ENCODE results near the gene NF1.

DNA sequence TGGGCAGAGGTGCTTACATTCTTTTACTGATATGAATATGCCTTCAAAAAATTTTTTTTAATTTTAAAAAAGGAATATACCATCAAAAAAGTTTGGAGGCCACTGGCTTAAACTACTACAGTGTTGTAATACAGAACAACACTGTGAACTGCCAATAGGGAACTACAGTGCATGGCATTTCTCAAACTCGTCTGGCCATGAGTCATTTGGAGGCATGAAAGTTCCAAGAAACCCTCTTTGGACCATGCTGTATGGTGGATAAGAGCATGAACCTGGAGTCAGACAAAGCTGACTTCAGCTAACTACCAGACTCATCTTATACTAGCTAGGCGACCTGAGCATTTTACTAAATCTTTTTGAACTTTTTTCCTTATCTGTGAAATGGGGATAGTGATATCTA, 9.2 kb upstream of the NF1 start:
- no peak for TF ChIP-seq POLR2A (IDR thresholded peaks at IDR 0.05)
- TF ChIP-seq, protein P1, sequence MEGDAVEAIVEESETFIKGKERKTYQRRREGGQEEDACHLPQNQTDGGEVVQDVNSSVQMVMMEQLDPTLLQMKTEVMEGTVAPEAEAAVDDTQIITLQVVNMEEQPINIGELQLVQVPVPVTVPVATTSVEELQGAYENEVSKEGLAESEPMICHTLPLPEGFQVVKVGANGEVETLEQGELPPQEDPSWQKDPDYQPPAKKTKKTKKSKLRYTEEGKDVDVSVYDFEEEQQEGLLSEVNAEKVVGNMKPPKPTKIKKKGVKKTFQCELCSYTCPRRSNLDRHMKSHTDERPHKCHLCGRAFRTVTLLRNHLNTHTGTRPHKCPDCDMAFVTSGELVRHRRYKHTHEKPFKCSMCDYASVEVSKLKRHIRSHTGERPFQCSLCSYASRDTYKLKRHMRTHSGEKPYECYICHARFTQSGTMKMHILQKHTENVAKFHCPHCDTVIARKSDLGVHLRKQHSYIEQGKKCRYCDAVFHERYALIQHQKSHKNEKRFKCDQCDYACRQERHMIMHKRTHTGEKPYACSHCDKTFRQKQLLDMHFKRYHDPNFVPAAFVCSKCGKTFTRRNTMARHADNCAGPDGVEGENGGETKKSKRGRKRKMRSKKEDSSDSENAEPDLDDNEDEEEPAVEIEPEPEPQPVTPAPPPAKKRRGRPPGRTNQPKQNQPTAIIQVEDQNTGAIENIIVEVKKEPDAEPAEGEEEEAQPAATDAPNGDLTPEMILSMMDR (IDR thresholded peaks at IDR 0.05), result no peak

Data from testis (tissue), 2 donors.